HepG2 (cell line): ENCODE measurements around the gene MITF. TPM values are rescaled to one million over a fixed set of nuclear protein-coding genes. Genes with fewer than 3 reads are reported as not detected.

Source experiments
- ATAC-seq: fragments of 200-7000 bp; cut with Tn5 transposase; 3 replicates; pipeline ENCODE4 v1.9.1; 2020; ENCODE audit warnings: mild to moderate bottlenecking, moderate library complexity
- BruUV-seq: library from RNA; stranded (reverse); fragments of 400-500 nt; replicated peaks from 2 replicates; lab custom pipeline; 2021; lab: Mats Ljungman, UMichigan
- CTCF ChIA-PET: fragments of 300-600 bp; formaldehyde crosslinking; extraction: SDS; loops from one replicate; lab custom pipeline; 2021; ENCODE audit warnings: low total read pairs, inconsistent platforms, low intra/inter-chr PET ratio; lab: Yijun Ruan, JAX
- POLR2A ChIA-PET: fragments of 350-600 bp; sonication (Branson Sonifier 250); formaldehyde crosslinking; loops from one replicate; lab custom pipeline; 2020; ENCODE audit warnings: antibody characterized with exemption, inconsistent platforms; lab: Yijun Ruan, JAX
- DNase-seq: peaks from one replicate; pipeline ENCODE4 v3.0.0-alpha.2; 2015; ENCODE audit warnings: low spot score
- FAIRE-seq: peaks from 3 replicates; lab custom pipeline; 2011; peaks lifted over from hg19 to GRCh38; lab: Jason Lieb, UNC
- H2AFZ ChIP-seq: one replicate; pipeline ENCODE4 v1.6.1; 2011; ENCODE audit warnings: low read length, inconsistent platforms
- H3K27ac ChIP-seq: fragments of 300-600 bp; 3 replicates; pipeline ENCODE4 v1.8.0; 2011; ENCODE audit warnings: mixed run types, mild to moderate bottlenecking, mixed read lengths, low read length, inconsistent platforms; ENCODE audit not compliant: insufficient read depth; ENCODE audit errors: extremely low read length
- H3K27me3 ChIP-seq, 2 experiments: fragments of 200-600 bp in 1 of 2; 2 replicates in 1 of 2; 3 replicates in 1 of 2; pipeline versions ENCODE4 v1.6.0 to v1.8.0; 2011; ENCODE audit warnings: low read length in 2 of 2, mild to moderate bottlenecking in 2 of 2, moderate library complexity in 2 of 2, inconsistent platforms in 1 of 2; ENCODE audit not compliant: insufficient read depth in 2 of 2, control insufficient read depth in 1 of 2
- H3K36me3 ChIP-seq, 2 experiments: fragments of 200-600 bp in 1 of 2; replicated peaks in 1 of 2; 2 replicates in 1 of 2; 3 replicates in 1 of 2; pipeline versions ENCODE4 v1.5.1 to v1.8.0; 2011; ENCODE audit warnings: low read length in 2 of 2, inconsistent platforms in 1 of 2; ENCODE audit not compliant: insufficient read depth in 2 of 2, control insufficient read depth in 1 of 2
- H3K4me1 ChIP-seq: 2 replicates; pipeline ENCODE4 v1.5.1; 2012; ENCODE audit warnings: low read length, inconsistent platforms; ENCODE audit not compliant: insufficient read depth
- H3K4me2 ChIP-seq: 2 replicates; pipeline ENCODE4 v1.6.0; 2011; ENCODE audit warnings: low read depth, low read length, inconsistent platforms
- H3K4me3 ChIP-seq, 3 experiments: fragments of 200-600 bp in 1 of 3; sonication (generic), shearing (Covaris generic) in 1 of 3; replicated peaks in 1 of 3; 2 replicates each; pipeline ENCODE4 v1.5.1; 2011 to 2016; ENCODE audit warnings: low read length in 3 of 3, inconsistent platforms in 2 of 3, low read depth in 2 of 3, mild to moderate bottlenecking in 2 of 3, control low read depth in 1 of 3, mixed read lengths in 1 of 3; ENCODE audit not compliant: insufficient read depth in 1 of 3
- H3K79me2 ChIP-seq: one replicate; pipeline ENCODE4 v1.6.1; 2011; ENCODE audit warnings: low read length, inconsistent platforms; ENCODE audit not compliant: insufficient read depth
- H3K9ac ChIP-seq: 2 replicates; pipeline ENCODE4 v1.6.0; 2011; ENCODE audit warnings: mild to moderate bottlenecking, low read depth, low read length, inconsistent platforms; ENCODE audit not compliant: insufficient read depth
- H3K9me3 ChIP-seq: 2 replicates; pipeline ENCODE4 v1.5.1; 2012; ENCODE audit warnings: mild to moderate bottlenecking, low read length
- H4K20me1 ChIP-seq: 2 replicates; pipeline ENCODE4 v1.6.0; 2011; ENCODE audit warnings: inconsistent platforms, mild to moderate bottlenecking, low read length, moderate library complexity; ENCODE audit not compliant: insufficient read depth
- BCL3 ChIP-seq: sonication (generic); formaldehyde crosslinking; IDR thresholded peaks from 2 replicates; pipeline ENCODE4 v1.5.1; 2020; ENCODE audit warnings: mild to moderate bottlenecking, missing genetic modification reagents, moderate library complexity
- JUNB ChIP-seq: sonication (generic); formaldehyde crosslinking; IDR thresholded peaks from 2 replicates; pipeline ENCODE4 v1.8.0; 2022; ENCODE audit warnings: missing genetic modification reagents, mild to moderate bottlenecking, borderline replicate concordance
- ZC3H13 ChIP-seq: sonication (generic); formaldehyde crosslinking; IDR thresholded peaks from 2 replicates; pipeline ENCODE4 v1.8.1; 2023; ENCODE audit warnings: mild to moderate bottlenecking, missing genetic modification reagents, moderate library complexity
- ZNF598 ChIP-seq: sonication (generic); formaldehyde crosslinking; IDR thresholded peaks from 2 replicates; pipeline ENCODE4 v1.5.1; 2020; ENCODE audit warnings: mild to moderate bottlenecking, missing genetic modification reagents, borderline replicate concordance
- ZNF687 ChIP-seq: sonication (generic); formaldehyde crosslinking; IDR thresholded peaks from 2 replicates; pipeline ENCODE4 v1.5.1; 2020; ENCODE audit warnings: mild to moderate bottlenecking, missing genetic modification reagents, moderate library complexity
- WGBS: methylation state at CpG from one replicate; pipeline ENCODE4 v1.1.6; 2017; ENCODE audit warnings: low lambda C conversion rate; 5-methylcytosine and 5-hydroxymethylcytosine counted together
- in situ Hi-C: cut with HindIII; loops from 2 replicates; pipeline ENCODE4 v1.10.0; 2017; ENCODE audit warnings: low pct_unique_long_range_greater_than_20kb; ENCODE audit not compliant: extremely low pct_ligation_motif_present
- intact Hi-C: fragments of 100-400 bp; cut with micrococcal nuclease; formaldehyde crosslinking; loops from one replicate; pipeline ENCODE4 v1.10.0; 2022; ENCODE audit not compliant: unreplicated experiment
- polyA plus RNA-seq, 8 experiments: library from polyadenylated mRNA; depleted of rRNA in 3 of 8; stranded (reverse) in 7 of 8; unstranded in 1 of 8; fragments of >200 nt; fragmentation: Illumina TruSeq in 4 of 8; extraction: Trizol in 4 of 8; gene quantifications; 2 replicates each; pipeline versions ENCODE4 v1.2.1 to v1.2.3, GENCODE V29; 2011 to 2016; ENCODE audit warnings: low read depth in 4 of 8, missing spikeins in 1 of 8, mixed read lengths in 1 of 8; ENCODE audit not compliant: insufficient read depth in 1 of 8
- total RNA-seq, 5 experiments: library from RNA; depleted of rRNA; stranded (reverse); fragments of >200 nt; fragmentation: Illumina TruSeq; extraction: Trizol; gene quantifications; 2 replicates each; pipeline ENCODE4 v1.2.3, GENCODE V29; 2016; ENCODE audit warnings: low read depth in 1 of 5

Gene MITF
- total and polyA plus RNA-seq, 2 of the 13 experiments (the other 11 are each of a cell fraction or from before 2014, with no cell fraction given) = 0.12 to 0.38 TPM

- H3K4me3 ChIP-seq = no peak overlapping the region
- no TSS peak for BruUV-seq
- no peak overlapping the region for H3K9ac ChIP-seq
- H3K27me3 ChIP-seq = no peaks in the 10 kb centered on the region; a peak in 1 of 5 replicates
- H3K79me2 ChIP-seq = no peaks in the 10 kb centered on the region
- H4K20me1 ChIP-seq = no peaks in the 10 kb centered on the region
- H2AFZ ChIP-seq = no peak overlapping the region
- intact Hi-C loops (no loop called here), in situ Hi-C loops (no loop called here)
- H3K4me1 ChIP-seq = no peaks in the 10 kb centered on the region
- no peak overlapping the region for H3K4me2 ChIP-seq
- no peaks in the 10 kb centered on the region for H3K9me3 ChIP-seq
- ATAC-seq = no peak
- no peak for DNase-seq
- ChIA-PET CTCF (no interaction called here), POLR2A (no interaction called here)
- H3K36me3 ChIP-seq = no peaks in the 10 kb centered on the region
- no peak overlapping the region for H3K27ac ChIP-seq
- 27% methylated on average over 1 of the region's 1 CpG for WGBS
- TF ChIP-seq BCL3 (CRISPR knock-in tag) = no peak
- no peak for TF ChIP-seq ZNF687 (CRISPR knock-in tag)
- TF ChIP-seq ZNF598 = no peak
- no peak for TF ChIP-seq JUNB
- TF ChIP-seq ZC3H13 = no peak
- FAIRE-seq = no peak
Observed at GRCh38 chr3:69715204-69715603, 24.1 kb upstream of the MITF start.
